ENCODE results near the gene SUV39H1.

- no peak for TF ChIP-seq POLR2A (IDR thresholded peaks at IDR 0.05)
- TF ChIP-seq CTCF (IDR thresholded peaks at IDR 0.05), result no peak
Observed at GRCh38 chrX:48726596-48726995, 30.1 kb downstream of the SUV39H1 start.
